GM12872 (cell line): Measurements from ENCODE around the gene EPHB3.

Source experiments
- TF ChIP-seq, protein P1 (sequence below): IDR thresholded peaks from 3 replicates; pipeline ENCODE4 v1.5.1; 2011; ENCODE audit warnings: low read depth, mild to moderate bottlenecking, low read length, moderate library complexity; ENCODE audit not compliant: insufficient read depth

EPHB3 gene

DNA sequence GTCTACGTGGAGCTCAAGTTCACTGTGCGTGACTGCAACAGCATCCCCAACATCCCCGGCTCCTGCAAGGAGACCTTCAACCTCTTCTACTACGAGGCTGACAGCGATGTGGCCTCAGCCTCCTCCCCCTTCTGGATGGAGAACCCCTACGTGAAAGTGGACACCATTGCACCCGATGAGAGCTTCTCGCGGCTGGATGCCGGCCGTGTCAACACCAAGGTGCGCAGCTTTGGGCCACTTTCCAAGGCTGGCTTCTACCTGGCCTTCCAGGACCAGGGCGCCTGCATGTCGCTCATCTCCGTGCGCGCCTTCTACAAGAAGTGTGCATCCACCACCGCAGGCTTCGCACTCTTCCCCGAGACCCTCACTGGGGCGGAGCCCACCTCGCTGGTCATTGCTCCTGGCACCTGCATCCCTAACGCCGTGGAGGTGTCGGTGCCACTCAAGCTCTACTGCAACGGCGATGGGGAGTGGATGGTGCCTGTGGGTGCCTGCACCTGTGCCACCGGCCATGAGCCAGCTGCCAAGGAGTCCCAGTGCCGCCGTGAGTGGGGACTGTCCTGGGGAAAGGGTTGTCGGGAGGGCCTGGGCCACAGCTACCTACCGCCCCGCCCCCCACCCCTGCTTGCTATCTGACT lies 11.2 kb downstream of the EPHB3 start:
- TF ChIP-seq, protein P1, sequence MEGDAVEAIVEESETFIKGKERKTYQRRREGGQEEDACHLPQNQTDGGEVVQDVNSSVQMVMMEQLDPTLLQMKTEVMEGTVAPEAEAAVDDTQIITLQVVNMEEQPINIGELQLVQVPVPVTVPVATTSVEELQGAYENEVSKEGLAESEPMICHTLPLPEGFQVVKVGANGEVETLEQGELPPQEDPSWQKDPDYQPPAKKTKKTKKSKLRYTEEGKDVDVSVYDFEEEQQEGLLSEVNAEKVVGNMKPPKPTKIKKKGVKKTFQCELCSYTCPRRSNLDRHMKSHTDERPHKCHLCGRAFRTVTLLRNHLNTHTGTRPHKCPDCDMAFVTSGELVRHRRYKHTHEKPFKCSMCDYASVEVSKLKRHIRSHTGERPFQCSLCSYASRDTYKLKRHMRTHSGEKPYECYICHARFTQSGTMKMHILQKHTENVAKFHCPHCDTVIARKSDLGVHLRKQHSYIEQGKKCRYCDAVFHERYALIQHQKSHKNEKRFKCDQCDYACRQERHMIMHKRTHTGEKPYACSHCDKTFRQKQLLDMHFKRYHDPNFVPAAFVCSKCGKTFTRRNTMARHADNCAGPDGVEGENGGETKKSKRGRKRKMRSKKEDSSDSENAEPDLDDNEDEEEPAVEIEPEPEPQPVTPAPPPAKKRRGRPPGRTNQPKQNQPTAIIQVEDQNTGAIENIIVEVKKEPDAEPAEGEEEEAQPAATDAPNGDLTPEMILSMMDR = no peak

DNA sequence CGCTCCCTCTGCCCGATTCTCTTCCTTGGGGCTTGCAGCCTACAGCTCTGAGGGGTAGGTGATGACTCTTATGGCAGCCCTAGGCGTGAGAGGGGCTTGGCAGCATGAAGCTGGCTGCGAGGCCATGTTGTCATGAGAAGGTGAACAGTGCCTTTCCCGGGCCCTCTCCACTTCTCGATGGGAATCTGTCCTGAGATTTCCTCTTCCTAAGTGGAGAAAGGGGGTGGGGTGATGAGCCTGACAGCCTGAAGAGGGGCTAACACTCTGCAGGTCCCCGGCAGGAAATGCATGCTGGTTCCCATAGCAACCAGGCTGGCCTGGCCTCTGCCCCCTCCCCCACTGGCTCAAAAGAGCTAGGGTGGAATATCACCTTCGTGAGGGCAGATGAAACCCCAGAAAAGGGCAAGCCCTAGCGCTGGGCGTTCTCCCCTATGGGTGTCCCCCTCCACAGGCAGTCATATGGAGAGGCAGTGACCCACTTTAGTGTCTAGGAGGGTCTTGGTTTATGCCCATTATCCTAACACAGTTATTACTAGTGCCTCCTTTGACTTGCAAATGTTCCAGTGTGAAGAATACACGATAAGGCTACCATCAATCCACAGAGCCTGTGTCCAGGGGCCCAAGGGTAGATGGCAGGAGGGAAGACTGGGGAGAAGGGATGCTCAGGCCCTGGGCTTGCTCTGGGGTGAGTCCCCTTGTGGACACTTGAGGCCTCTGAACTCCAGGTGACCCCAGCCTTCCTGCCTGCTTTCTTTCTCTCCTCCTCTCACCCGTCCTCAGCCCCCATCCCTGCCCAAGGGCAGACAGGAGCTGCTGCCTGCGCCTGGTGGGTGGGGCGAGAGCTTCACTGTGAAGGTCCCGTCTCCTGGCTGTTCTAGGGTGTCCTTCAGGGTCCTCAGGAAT lies 13.2 kb downstream of the EPHB3 start:
- TF ChIP-seq, protein P1 = no peak

DNA sequence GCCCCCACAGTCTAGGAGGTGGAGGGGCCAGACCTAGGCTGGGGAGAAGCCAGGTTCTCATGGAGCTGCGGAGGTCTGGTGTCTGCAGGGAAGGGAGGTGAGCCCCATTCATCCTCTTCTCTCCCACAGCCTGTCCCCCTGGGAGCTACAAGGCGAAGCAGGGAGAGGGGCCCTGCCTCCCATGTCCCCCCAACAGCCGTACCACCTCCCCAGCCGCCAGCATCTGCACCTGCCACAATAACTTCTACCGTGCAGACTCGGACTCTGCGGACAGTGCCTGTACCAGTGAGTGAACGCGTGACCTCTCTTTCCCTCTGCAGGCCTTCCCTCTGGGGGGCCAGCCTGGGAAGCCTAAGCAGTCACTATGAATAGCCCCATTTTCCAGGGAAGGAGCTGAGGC lies 14.1 kb downstream of the EPHB3 start:
- TF ChIP-seq, protein P1 = no peak

- TF ChIP-seq, protein P1 = no peak
Observed at GRCh38 chr3:184576457-184577240, 15.1 kb downstream of the EPHB3 start.

DNA sequence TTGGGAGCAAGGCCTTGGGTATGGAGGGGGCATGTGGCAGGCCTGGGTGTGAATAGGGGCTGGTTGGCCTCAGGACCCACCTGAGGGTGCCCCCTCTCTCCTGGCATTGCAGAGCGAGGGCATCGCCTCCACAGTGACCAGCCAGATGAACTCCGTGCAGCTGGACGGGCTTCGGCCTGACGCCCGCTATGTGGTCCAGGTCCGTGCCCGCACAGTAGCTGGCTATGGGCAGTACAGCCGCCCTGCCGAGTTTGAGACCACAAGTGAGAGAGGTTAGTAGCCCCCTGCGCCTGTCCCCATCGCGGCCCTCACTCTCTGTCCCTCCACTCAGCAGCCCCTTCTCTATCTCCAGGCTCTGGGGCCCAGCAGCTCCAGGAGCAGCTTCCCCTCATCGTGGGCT lies 16.0 kb downstream of the EPHB3 start:
- TF ChIP-seq, protein P1 = no peak

GRCh38 chr3:184578218-184578617 lies 16.6 kb downstream of the EPHB3 start:
- TF ChIP-seq, protein P1 = no peak

- TF ChIP-seq, protein P1 = no peak
Observed at GRCh38 chr3:184578822-184579221, 17.2 kb downstream of the EPHB3 start.
